ENCODE results near the gene SPON2.
A peak's percentile ranks its signal among the peaks of the same experiment; 100 is the strongest.

Gene SPON2

DNA sequence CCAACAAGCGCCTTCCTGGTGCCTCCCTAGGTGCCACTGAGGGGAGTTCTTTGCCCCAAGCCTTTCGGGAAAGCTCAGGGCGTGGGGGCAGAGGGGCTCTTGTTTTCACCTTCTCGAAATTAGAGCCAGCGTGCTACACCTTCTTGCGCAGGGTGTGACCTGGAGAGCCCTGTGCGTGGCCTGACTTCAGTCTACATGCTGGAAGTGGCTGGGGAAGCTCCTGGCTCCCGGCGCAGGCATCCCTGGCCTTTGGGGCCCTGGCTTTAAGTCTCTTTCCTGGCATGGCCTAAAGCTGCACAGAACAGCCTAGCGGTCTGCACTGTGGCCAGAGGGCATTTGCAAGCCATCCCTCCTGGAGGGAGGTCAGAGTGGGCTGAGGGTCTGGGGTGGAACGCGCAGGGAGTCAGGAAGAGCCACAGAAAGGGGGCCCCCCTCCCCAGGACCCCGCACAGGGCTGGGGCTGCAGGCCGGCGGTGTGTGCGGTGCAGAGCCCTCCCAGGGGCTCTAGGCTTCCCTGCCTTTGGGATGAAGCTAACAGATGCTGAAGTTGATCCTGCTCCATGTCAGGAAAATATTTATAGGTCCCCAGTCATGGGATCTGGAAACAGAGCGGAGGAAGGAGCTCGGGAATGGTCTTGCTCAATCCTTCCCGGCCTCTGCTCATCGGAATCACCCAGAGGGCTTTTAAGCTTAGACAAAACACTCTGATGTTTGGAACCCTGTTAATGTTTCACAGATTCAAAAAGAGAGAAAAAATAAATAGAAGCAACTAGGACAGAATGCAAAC is 781 bp upstream of the SPON2 start:
- DNase-seq (ENCODE audit: low read depth, low spot score): no peak

DNA sequence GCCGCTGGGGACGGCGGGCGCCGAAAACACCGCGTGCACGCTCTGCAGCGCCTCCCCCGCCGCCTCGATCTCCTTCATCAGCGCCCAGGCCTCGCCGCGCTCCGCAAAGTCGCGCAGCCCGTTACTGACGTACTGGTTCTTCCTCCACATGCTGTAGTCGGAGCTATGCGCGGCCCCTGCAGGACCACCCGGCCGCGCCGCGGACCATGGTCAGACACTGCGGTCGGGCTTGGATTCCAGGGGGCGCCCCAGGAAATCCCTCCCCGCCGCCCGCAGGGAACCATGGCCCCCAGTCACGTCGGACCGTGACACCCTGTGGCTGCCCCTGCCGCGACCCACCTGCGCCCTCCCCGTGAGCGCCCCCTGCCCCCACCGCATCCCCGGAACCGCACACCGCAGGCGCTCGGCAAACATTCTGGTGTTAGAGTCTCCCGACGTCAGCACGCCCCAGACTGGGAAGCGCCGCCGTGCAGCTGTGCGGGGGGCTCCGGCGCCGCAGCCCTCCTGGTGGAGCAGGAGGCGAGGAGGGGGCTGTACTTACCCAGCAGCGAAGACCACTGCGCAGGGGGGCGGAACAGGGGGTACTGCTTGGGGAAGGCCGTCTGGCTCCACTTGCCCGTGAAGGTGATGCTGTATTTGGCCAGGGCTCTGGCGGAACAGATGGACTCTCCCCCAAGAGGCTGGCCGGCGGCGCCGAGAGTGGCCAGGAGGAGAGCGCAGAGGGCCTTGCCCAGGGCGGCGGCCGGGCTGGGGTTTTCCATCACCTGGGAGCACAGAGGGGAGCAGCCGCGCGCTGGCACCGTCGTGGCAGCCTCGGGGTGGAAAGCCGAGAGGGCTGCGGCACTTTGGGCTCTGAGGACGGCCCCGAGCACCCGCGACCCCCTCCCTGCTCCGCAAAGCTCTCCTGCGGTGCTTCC is 814 bp downstream of the SPON2 start:
- DNase-seq (ENCODE audit: low read depth, low spot score): no peak

DNA sequence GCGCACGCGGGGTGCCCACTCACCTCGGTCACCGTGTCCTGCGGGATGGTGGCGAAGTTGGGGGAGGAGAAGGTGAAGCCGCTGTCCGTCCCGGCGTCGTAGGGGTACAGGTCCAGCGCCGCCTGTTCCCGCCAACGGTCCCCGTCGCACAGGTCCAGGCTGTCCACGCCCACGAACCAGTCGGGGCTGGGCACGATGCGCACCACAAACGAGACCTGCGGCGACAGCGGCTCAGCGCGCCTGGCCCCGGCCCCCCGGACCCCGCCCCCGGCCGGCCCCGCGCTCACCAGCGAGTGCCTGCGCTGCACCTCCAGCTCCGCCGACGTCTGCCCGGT is 1.4 kb downstream of the SPON2 start:
- DNase-seq (ENCODE audit: low read depth, low spot score): no peak

DNA sequence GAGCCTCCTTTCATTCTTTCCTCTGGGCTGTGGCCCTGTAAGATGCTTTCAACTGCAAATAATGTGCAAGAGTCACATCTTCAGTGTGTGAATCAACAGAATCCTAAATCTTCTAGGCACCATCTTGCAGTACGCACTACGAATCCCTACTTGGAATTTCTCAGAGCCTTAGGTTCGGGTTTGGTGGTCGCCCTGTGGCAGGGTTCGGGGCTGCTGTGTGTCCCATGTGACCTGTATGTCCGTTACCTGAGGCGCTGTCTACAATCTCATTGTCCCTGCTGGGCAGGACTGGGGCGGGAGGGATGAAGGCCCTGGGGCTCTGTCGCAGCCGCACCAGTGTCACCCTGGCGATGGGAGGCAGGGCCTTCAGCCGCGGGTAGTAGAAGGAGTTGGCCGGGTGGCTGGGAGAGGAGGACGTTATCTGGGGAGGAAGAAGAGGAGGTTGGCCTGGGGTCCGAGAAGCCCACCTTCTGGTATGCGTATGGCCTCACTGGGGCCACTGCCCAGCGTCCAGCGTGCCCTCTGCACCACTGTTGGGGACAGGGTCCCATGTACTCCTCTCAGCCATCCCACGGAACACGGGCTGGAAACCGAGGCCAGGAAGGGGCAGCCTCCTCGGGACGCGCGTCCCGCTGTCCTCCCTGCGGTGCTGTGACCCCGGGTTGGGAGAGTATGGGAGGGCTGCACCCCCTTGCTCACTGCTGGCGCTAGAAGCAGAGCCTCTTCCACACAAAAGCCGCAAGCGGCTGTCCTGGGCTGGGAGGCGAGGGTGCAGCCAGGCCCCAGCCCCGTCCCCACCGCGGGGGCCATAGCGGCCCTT is 2.0 kb downstream of the SPON2 start:
- no peak for DNase-seq (ENCODE audit: low read depth, low spot score)

DNA sequence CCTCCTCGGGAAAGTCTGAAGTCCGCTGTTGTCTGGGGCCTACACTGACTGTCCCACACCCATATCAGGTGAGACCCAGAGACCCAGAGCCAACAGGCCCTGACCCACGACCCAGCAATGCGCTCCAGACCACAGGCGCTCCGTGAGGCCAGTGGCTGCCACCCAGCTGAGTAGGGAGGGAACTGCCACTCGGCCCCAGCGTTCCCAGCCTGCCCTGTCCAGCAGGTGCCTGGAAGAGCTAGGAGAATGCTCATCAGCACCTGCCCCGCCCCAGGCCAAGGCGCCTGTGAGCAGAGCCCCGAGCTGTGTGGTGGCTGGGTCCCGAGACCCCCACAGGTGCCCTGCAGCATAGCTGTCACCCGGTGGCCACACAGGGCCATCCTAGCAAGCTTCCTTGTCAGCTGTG is 2.7 kb downstream of the SPON2 start:
- no peak for DNase-seq (ENCODE audit: low read depth, low spot score)

DNA sequence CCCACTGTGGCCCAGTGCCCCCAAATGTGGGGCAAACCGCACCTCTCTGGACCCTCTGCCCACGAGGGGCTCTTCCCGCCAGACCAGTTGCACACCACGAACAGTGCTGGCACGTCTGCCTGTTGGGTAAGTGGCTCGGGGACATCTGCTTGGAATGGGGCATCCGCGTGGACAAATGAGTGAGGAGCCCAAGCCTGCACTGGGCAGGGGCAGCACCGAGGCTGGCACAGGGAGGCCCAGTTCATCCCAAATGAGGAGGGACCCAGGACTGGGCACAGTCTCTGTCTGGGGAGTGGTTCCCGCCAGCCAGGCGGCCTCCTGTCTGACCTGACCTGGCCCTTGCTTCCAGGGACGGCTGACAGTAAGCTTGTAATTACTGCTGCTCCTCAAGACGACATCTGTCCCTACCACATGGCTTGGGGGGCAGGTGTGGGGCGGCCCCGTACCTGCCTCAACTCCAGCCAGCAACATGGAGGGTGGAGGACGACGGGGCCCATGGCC is 3.2 kb downstream of the SPON2 start:
- no peak for DNase-seq (ENCODE audit: low read depth, low spot score)

DNA sequence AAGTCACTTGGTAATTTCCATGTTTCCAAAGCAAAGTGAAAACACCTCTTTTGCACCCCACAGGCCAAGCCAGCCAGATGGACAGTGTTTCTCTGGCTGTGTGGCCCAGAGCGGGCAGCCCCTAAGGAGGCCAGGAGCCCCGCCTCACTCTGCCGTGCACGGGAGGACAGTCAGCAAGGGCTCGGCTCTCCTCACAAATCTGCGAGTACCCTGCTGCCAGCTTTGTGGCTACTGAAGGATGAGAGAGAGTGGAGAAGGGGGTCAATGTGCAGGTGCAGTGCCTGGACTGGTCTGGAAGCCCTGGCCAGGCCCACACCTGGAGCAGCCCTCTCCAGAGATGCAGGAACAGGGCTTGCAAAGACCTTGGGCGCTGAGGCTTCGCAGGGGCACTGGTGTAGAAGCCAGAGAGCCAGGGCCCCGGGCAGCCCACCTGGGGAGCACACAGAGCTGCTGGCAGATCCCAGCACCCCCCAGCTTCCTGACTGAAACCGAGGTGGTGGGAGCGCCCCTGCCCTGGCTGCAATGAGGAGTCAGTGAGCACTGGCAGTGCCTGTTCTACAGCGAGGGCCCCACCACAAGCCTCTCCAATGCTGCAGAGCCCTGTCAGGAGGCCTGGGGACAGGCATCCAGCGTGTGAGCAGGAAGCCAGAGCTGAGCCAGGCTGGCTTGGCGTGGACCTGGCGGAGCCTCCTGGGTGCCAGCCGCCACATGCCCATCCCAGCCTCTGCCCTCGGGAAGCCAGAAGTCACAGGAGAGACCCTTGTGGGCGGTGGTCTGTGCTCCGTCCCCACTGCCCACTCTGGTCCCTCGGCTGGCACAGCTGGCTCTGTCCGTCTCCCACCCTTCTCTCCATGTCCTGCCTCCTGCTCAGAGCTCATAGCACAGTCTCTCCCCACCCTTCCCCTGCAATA is 3.9 kb downstream of the SPON2 start:
- no peak for DNase-seq (ENCODE audit: low read depth, low spot score)

DNA sequence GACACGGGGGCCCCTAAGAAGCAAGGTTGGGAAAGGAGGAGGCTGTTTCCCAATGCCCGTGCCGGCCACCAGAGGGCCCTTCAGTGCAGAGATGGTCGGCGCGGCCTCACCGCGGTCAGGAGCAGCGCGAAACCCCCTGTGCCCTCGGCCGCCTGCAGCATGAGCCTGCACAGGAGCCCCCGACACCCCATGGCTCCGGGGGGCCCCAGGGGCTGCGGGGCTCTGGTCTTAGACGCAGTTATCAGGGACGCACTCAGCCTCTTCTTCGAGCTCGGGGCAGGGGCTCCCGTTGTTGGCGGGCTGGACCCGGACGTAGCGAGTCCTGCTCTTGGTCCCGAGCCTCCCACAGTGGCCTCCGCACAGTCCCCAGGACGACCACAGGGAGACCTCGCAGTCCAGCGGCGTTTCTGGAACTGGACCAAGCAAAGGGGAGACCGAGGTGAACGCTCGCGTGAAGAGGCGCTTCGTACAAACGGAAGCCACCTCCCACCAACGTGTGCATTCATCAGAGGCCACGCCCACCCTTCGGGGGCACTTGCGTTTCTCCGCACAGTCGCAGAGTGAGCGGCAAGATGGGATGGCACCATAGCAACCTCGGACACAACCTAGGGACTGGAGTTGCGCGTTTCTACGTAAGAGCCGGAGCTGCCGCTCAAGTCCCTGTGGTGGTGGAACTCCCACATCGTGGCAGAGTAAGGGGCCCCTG is 5.0 kb downstream of the SPON2 start:
- peak; percentile 85 for DNase-seq (ENCODE audit: low read depth, low spot score)

DNA sequence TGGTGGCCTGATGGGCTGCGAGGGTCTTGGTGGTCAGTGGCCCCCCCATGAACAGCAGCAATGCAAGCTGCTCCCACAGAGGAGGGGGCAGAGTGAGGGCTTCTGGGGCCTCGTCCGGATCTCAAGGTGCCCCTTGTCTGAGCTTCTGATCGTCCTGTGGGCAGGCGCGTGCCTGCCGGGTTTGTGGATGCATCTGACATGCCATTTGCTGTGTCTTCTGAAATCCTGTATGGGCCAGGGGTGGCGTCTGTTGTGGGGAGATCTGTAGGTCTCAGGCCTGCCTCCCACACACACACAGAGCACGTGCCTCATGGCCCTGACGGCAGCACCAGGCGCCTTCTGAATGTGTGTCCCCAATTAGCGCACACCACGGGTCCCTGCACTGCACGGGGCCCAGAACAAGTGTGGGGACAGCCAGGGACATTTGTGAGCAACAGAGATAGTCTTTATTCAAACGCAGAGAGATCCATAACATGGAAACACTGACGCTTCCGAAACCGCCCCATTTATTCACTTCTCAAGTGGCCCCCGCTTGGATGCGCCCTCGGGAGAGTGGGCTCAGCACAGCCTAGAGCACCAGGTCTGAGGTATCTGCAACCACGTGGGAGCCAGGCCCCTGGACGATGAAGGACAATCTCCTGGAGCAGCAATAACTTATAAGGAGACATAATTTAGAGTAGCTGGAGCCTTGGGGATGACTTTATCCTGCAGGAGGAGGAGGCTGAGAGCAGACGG is 5.7 kb downstream of the SPON2 start:
- DNase-seq (ENCODE audit: low read depth, low spot score): no peak

DNA sequence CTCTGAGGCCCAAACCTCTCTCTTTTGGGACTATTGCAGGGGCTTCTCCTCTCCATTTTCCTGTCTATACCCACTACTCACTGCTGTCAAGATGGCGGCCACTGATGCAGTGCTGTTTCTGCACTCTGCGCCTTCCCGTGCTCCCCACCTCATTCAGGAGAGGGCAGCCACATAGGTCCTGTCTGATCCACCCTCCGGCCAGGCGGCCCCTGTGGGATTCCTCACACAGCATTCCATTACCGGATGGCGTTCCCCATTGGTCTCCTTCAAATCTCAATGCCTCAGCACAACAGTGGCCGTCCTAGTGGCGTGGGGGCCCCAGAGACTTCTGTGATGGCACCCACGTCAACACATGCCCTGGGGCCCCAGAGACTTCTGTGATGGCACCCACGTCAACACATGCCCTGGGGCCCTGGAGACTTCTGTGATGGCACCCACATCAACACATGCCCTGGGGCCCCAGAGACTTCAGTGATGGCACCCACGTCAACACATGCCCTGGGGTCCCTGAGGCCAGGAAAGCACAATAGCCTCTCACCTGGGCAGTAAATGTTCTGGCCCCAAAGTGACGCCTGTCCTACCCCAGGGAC is 7.3 kb downstream of the SPON2 start:
- DNase-seq (ENCODE audit: low read depth, low spot score): no peak

DNA sequence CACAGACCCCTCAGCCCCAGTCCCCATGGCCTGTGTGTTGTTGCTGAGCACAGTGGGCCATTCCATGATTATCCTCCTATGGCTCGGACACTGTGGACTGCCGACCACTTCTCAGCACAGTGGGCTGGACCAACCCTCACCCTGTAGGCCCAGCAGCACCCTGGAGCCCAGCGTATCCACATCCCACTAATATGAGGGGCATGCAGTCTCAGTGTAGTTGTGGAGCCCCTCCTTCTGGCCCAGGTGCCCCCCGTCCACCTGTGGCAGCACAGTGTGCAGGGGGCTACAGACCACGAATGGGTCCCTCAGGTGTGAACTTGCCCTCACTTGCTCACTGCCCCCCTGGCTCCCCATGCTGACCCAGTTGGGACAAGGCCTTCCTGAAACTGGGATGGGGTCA is 7.9 kb downstream of the SPON2 start:
- no peak for DNase-seq (ENCODE audit: low read depth, low spot score)

DNA sequence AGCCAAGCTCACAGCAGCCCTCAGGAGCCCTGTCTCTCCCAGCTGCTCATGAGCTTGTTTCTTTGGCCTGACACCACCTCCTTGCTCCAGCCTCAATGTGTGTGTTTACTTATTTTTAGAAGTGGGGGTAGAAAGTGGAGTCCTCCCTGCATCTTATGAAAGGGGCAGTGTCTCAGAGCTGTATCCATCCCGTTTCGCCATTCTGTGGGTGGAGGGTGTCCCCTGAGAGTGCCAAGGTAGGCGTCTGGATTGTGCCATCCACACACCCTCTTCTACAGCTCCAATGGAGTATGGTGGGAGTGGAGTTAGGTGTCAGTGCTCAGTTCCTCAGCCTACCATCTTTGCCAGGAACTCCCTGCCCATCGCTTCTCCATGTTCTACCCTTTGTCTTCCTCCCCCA is 8.3 kb downstream of the SPON2 start:
- no peak for DNase-seq (ENCODE audit: low read depth, low spot score)

DNA sequence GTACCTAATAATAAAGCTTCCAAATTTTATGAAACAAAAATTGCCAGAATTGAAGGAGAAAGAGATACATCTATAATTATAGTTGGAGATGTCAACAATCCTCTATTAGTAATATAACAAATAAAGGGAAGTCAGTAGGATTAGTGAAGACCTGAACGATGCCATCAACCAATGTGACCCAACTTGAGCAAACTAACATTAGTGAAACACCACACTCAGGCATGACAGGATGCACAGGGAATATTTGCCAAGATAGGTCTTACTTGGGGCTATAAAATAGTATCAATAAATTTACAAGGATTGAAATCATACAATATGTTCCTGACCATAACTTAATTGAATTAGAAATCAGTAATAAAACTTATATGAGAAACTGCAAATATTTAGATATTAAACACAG is 12.0 kb downstream of the SPON2 start:
- no peak for DNase-seq (ENCODE audit: low read depth, low spot score)

DNA sequence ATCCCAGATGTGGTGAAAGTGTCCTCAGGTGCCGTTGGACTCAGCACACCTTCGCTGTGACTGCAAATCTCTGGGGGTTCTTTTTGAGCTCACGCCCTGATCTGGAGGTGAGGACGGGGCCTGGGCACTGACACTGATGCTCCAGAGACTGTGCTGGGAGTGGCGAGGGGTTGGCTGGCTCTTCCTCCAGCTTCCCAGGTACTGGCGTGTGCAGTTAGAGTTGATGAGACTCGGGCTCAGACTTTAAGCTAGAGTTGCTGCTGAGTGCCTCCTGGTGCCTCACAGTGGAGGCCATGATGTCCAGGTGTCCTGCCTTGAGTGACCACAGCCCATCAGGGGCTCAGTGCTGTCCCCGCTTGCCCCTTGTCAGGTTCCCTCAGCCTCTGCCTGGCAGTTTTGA is 16.3 kb downstream of the SPON2 start:
- no peak for DNase-seq (ENCODE audit: low read depth, low spot score)

DNA sequence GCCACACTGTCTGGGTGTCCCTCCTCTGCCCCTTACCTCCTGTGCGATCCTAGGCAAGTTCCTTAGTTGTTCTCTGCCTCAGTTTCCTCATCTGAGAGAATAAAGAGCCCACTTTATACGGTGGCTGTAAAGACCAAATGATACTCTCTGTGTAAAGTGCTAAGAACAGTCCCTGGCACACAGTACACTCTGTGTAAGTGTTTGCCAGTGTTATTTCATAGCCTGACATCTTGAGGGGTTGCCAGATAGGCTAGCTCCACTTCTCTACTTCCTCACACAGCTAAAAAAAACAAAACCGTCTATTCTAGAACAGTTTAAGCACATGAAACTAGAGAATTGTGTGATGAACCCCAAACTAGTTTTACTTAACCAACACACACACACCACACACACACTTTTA is 17.1 kb downstream of the SPON2 start:
- DNase-seq (ENCODE audit: low read depth, low spot score): no peak

DNA sequence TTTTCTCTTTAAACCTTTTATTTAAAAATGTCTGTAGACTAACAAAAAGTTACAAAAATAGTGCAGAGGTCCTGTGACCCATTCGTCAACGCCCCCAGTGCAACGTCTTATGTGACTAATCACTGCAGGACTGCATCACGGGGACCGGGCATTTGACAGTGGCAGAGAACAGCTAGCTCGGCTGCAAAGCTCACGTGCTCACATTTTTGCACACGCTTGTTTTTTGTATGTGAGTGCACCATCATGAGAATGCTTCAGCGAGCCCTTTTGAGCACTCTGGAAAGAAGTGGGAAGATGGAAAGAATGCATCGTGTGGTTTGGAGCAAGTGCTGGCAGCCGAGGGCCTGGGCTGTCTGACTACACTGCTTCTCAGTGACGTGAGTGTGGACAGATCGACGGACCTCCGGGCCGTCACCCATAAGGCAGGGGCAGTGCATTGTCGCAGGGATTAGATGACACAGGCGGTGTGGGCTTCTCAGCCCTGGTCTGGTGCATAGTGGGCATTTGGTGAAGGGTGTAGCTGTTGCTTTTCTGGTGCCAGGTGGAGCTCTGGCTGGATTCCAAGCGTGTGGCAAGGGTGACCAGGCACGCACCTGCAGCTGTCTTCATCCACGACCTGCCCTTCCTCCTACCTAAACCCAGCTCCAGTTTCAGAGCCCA is 17.7 kb downstream of the SPON2 start:
- no peak for DNase-seq (ENCODE audit: low read depth, low spot score)

DNA sequence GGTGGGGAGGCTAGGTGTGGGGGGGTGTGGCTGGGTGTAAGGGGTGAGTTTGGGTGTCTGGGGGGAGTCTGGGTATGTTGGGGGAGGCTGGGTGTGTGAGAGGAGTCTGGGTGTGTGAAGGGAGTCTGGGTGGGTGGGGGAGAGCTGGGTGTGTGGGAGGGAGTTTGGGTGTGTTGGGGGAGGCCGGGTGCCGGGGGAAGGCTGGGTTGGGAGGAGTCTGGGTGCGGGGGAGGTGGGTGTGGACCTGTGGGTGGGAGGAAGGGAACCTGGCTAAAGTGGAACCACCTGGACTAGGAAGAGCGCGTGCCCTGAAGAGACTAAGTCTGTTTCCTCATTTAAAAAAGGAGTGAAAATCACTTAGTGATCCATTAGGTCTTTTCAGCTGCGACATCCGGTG is 18.3 kb downstream of the SPON2 start:
- no peak for DNase-seq (ENCODE audit: low read depth, low spot score)

DNA sequence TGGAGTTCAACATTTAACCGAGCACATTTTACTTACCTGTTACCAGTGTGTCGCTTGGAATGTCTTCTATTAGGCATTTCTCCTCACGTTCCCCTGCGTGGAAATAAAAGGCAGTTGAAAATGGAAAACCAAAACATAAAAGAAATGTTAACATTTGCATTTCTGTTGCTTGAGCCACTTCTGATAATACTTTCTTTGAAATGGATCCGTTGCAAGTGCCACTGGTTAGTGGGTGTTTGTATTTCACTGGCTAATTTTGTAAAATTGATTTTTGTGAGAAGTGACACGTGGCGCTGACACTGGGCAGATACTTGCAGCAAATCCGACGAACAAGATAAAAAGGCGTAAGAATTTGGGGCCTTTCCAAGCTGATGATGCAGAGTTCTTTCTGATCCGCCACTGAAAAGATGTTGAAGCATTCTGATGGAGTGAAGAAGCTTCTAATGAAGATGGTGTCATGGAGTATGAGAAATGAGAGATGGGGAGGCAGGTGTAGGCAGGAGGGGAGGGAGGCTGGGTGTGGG is 18.8 kb downstream of the SPON2 start:
- no peak for DNase-seq (ENCODE audit: low read depth, low spot score)
